ENCODE measurements around the gene TSHZ2.
"Not testable (repeated sequence)": the region's sequence is repeated elsewhere in the genome, so short reads cannot be mapped to it uniquely, and the experiment has no call there.

TSHZ2 gene

DNA sequence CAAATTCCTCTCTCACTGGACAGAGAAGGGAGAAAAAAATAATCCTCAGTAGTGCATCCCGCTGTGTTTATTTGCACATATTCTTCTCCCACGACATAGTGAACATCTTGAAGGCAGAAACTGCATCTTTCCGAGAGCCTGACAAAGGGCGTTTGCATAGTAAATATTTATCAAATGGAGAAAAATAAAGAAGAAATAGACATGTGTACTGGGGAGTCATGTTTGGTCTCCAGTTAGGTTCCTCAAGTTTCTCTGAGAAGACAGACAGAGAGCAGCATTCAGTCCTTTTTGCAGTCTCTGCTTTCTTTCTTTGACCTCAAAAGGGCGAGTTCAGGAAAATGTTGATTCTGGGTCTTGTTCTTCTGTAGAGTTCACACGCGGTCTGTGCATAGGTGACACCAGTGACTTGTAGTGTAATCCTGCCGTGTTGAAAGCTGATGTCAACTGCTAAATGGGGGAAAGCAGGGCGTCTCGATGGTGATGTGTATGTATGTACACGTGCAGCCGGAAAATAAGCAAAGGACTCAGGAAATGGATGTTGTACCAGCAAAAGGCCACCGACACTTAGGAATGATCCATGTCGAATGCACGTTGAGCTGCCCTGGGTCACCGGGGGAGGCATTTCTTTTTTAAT, 335.9 kb downstream of the TSHZ2 start:
- no peak for DNase-seq (ENCODE audit: low read depth in 2 of 2)

DNA sequence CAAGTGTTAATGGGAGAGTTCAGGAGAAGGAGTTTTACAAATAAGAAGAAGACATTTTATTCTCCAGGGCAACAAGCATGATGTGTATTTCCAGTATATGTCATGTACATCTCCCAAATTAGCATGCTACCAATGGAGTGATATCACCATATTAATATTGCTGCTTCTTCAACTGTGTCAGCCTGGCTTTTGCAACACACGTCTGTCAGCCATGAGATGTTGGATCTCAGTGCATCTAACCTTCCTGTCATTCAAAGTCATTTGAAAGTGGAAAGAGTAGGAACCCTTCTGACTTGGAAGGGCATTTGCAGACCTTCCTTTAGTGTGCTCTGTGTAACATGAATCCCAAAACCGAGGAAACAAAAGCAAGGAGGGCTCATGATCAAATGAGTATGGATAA, 337.4 kb downstream of the TSHZ2 start:
- no peak for DNase-seq (ENCODE audit: low read depth in 2 of 2)

DNA sequence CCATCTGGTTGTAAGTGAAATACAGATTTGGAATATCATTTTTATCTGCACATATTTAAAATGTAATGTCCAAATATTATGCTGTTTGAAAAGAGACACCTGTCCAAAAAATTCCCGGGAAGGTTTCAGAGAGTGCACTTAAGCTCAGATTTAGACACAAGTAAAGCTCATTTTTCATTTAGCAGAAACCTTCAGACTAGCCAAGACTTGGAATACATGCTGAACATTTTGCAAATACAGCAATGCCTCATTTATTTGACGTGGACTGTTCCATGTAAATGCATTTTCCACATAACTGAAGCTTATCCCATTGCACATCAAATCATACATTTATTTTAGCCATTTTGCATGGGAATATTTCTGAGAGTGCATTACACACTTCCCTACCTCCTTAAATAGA, 340.8 kb downstream of the TSHZ2 start:
- DNase-seq (ENCODE audit: low read depth in 2 of 2), result no peak

DNA sequence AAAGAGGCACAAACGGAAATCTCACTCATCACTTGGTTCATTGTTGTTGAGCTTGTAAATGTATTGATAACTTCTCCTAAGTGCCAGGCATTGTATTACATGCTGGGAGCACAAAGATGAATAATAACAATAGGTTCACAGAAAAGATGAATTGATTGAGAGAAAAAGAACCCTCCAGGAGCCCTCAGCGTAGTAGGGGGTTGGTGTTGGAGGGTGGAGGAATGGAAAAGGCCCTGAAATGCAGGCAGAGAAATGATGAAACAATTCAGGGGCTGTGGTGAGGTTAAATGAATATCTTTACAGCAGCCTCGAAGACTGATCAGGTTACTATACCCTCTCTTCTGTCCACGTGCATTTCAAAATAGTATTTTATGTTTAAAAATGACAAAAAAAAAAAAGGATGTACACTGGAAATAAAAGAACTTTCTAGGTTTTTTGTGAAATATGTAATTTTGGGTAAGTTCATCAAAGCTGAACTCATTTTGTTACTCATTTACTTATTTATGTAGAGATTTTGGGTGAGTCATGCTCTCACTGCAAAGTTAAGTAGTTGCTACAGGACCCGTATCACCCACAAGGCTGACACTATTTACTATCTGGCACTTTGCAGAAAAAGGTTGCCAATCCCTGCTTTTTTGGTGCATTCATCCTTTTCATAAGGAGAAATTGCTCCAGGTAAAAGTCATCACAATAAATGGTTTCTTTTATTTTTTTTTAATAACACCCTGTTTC, 344.2 kb downstream of the TSHZ2 start:
- DNase-seq (ENCODE audit: low read depth in 2 of 2), result no peak

DNA sequence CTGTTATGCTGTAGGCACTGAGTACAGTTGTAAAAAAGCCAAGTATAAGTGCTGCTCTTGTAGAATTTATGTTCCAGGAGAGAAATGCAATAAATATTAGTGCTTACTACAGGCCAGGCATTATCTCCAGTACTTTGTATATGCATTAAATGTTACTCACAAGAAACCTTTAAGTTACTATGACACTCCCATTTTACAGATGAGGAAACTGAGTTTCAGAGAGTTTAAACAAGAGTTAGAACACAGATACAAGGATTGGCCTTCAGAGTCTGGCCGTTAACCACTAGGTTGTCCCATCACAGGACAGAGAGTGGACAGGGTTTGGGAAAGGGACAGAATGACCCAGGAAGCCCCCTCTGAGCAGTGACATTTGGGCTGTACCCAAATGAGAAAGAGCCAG, 347.0 kb downstream of the TSHZ2 start:
- DNase-seq (ENCODE audit: low read depth in 2 of 2), result no peak

DNA sequence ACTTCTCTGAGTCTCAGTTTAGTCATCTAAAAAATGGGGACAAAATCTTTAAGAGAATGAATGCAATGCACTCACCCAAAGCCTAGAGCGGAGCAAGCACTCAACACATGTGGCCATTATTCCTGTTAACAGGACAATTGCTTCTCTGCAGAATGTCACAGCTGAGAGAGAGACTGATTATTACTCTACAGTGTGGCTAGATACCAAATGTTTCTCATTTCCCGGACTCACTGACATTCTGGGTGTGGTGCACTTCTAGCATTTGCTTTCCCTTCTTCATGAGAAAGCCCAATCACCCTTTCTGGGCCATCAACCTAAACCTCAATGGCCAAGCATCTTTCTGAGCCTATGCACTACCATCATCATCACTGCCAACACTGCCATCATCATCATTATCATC, 347.6 kb downstream of the TSHZ2 start:
- no peak for DNase-seq (ENCODE audit: low read depth in 2 of 2)

DNA sequence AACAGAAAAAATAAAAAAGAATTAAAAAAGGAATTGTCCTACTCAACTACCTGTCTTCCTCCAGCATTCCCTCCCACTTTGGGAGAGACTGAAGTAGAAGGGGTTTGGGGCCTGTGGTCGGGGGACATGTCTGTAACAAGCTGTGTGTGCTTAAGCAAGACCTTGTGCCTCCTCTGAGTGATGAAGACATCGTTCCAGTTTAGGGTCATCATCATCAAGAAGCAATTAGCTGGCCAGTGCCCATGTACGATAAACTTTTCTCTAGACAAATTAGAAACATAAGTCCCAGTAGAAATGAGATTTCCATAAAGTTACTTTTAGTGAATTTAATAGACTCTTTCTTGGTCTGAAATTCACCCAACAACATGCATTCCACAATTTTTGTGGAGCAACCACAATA, 348.5 kb downstream of the TSHZ2 start:
- DNase-seq (ENCODE audit: low read depth in 2 of 2), result no peak

DNA sequence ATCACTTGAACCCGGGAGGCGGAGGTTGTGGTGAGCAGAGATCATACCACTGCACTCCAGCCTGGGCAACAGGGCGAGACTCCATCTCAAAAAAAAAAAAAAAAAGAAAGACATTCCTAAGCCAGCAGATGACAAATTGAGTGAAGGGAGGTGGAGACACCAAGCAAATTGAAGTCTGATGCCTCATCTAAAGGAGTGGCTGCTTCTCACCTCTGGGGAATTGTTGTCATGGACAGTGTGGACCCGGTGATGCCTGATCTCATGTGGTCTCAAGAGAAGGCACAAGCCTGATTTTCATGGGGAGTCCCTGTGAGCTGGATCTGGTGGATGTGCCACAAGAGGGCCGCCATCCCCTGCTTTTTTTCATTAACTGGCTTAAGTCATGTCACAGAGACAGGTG, 349.4 kb downstream of the TSHZ2 start:
- no peak for DNase-seq (ENCODE audit: low read depth in 2 of 2)

DNA sequence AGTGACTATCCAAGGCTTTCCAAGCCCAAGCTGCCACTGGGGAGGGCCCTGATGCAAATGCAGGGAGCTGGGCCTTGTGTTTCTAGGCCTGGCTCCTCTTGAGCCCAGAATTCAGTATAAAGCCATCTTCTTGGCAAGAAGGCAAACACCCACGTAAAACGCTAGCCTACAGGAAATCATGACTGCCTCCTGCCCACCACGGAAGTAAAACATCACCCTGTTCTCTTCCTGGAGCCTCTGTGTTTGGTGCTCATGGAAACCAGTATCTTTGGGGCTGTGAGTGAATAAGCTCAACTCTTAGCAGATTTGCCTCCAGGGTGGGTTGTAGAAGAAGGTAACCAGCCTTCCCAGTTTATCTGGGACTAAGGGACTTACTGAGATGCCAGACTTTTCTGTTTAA, 350.5 kb downstream of the TSHZ2 start:
- peak in 1 of 2 donors; percentile 3 for DNase-seq (ENCODE audit: low read depth in 2 of 2)

DNA sequence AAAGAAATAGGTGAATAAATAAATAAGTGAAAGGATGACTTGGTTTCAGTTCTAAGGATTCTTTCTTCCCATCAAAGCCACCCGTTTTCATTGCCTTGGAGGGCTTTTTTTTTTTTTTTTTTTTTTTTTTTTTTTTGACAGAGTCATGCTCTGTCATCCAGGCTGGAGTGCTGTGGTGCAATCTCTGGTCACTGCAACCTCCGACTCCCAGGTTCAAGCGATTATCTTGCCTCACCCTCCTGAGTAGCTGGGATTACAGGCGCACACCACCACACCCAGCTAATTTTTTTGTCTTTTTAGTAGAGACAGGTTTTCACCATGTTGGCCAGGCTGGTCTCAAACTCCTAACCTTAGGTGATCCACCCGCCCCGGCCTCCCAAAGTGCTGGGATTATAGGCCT, 351.3 kb downstream of the TSHZ2 start:
- DNase-seq (ENCODE audit: low read depth in 2 of 2), result not testable (repeated sequence)

DNA sequence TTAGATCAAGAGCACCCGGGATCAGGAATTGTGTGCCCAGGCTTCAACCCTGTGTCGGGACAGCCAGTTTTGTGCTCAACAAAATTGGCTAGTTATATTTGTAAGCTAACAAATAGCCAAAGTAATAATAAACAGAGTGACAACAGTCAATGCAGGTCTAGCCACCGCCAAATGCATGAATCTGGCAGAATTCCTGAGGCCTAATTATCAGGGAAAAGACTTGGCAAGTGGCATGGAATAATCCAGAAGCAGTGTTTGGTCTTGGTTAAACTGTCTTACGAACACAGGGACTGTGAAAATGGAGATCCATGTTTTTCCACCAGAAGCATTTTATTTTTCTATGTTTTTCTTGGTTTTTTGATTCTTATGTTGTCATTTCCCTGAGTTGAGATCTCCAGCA, 352.7 kb downstream of the TSHZ2 start:
- no peak for DNase-seq (ENCODE audit: low read depth in 2 of 2)

DNA sequence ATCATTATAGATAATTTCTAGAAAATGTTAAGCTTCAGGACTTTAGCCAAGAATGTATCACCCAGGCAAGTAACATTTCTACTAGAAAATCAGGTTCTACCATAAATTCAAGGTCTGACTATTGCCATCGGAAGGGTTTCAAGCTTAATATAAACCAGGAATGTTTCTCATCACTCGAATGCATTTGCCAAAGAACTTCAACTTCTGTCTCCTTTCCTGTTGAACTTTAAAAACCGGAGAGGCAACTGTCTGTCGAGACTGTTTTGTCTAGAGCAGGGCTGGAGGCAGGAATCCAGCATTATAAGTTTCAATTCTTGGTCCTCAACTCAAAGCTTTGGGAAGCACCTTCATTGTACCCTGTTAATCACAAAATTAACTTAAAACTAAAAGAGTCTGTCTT, 356.8 kb downstream of the TSHZ2 start:
- no peak for DNase-seq (ENCODE audit: low read depth in 2 of 2)

DNA sequence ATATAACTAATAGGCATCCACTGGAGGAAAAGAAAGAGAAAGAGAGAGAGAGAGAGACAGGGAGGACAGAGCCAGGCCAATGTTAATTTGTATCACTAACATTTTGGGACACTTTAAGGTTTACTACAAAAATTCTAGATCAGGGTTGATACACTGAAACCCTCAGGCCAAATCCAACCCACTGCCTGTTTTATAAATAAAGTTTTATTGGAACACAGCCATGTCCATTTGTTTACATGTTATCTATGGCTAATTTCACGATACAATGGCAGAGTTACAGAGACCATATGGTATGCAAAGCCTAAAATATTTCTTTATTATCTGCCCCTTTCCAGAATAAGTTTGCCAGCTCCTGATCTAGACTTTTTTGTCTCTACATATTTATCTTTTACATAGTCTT, 357.6 kb downstream of the TSHZ2 start:
- no peak for DNase-seq (ENCODE audit: low read depth in 2 of 2)

DNA sequence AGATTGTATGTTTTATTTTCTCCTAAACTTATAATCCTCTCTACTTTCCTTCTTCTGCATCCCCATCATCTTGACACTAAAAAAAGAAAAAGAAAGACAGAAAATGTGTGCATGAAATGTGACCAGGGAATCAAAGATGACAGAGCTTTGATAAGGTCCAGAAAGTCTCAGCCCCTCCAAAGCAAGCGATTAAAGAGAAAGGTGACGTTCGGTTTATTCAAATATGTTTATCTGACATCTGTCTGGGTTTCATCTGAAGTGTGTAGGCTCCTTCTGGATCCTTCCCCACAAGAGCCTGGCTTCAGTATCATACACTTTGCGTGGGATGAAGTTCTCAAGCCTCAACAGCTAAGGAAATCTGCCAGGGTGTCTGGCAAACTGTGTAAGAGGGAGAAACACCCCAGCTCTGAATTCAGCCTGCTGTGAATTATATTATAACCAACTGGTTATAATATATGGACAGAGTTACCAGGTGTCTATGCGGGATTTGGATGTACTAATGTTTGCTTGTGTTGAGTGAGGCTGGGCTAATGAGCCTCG, 358.5 kb downstream of the TSHZ2 start:
- no peak for DNase-seq (ENCODE audit: low read depth in 2 of 2)

DNA sequence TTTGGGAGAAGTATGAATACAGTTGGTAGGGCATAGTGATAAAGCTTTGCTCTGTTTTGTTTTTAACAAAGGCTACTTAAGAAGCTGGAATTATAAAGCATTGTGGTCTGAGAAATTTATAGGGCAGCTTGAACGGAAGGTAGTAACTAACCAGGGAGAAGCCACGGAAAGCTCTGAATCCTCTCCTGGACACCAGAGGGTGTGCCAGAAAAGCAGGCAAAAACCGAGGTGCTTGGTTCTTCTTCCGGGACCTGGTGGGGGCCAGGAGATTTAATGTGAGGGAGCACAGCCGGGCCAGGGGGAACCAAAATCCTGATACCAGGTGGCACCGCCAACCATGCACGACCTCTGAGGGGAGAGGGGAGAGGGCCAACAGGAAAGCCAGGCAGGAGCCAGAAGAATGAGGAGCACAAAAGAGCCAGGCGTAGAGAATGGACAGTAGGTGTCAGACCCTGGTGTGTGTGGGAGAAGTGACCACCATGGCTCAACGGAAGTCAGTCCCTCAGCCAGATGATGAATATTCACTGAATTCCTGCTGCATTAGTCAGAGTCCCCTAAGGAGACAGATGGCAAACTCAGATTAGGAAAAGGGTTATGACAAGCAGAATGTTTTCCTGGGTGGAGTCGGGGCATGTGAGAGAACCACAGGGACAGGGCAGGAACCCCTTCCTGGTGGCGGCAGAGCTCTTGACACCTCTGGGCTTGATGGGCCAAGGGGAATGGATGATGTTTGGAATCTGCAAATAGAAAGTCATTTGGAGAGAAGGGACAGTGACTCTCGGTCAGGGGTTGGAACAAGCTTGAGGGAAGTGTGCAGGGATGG, 359.2 kb downstream of the TSHZ2 start:
- no peak for DNase-seq (ENCODE audit: low read depth in 2 of 2)

DNA sequence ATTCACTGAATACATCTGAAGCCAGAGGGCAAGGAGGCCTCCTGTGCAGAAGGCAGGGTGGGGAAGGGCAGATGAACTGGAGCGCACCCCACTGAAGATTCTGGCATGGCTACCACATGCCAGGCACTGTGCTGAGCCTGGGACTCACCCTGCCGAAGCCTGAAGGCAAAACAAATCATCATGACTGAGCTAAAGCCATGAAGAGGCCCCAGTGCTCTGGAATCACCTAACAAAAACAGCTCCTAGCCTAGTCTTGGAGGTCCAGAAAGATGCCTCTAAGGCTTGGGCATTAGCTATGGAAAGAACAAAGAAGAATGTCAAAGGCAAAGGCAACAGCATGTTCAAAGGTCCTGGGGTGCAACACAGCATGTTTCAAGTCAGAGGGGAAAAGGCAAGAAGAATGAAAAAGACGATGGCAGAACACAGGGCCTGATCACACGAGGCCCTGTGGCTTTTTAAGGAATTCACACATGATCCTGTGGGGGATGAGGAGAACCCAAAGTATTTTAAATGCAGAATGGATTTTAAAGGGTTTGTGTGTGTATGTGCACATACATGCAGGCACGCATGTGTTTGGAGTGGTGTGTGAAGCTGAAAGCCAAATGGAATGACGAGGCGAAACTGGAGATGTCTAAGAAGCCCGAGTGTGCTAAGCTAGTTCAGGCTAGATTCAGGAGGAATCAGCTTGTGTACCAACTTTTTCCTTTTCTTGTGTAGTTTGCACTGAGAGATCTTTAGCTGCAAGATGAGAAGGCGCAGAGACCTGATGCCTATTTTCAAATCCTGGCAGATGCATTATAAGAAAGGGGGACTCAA, 360.1 kb downstream of the TSHZ2 start:
- DNase-seq (ENCODE audit: low read depth in 2 of 2), result no peak

DNA sequence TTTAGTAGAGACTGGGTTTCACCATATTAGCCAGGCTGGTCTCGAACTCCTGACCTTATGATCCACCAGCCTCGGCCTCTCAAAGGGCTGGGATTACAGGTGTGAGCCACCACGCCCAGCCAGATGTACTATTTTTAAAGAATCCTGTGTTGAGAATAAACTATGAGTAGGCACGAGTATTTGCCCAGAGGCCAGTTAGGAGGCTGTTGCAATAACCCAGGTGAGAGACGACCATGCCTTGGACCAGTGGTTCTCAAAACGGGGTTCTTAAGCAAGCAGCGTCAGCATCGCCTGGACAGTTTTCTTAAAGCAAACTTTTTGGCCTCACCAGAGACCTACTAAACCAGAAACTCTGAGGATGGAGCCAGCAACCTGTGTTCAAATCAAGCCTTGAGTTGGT, 362.7 kb downstream of the TSHZ2 start:
- DNase-seq (ENCODE audit: low read depth in 2 of 2), result no peak

DNA sequence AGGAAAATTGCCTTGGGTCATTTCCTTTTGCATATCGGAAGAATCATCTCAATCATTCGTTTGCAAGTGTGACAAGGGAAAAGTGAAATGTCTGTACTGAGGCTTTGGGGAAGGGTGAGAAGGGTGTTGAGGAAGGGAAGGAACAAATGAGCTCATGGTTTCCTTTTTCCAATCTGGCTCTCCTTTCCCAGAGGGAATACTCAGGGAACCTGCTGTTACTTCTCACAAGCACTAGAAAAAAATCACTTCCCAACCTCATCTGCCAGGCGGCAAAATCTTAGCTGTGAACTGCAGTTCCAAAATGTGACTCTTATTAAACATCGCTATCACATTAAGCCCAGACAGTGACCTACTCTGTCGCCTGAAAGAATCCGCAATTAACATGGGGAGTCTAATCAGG, 363.4 kb downstream of the TSHZ2 start:
- DNase-seq (ENCODE audit: low read depth in 2 of 2), result no peak

DNA sequence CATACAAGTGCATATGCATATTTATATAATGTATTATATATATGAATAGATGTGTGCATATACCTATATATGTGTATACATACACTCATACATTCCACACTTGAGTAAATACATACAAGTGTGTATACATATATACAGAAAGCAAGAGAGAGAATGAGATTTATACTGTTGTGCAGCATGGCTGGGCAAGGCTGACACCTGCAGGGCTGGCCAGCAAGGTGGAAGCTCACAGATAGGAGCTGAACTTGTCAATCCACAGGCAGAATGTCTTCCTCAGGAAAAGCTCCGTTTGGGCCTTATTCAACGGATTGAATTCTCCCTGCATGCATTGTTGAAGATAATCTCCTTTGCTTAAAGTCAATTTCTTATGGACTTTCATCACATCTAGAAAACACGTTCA, 364.7 kb downstream of the TSHZ2 start:
- no peak for DNase-seq (ENCODE audit: low read depth in 2 of 2)

DNA sequence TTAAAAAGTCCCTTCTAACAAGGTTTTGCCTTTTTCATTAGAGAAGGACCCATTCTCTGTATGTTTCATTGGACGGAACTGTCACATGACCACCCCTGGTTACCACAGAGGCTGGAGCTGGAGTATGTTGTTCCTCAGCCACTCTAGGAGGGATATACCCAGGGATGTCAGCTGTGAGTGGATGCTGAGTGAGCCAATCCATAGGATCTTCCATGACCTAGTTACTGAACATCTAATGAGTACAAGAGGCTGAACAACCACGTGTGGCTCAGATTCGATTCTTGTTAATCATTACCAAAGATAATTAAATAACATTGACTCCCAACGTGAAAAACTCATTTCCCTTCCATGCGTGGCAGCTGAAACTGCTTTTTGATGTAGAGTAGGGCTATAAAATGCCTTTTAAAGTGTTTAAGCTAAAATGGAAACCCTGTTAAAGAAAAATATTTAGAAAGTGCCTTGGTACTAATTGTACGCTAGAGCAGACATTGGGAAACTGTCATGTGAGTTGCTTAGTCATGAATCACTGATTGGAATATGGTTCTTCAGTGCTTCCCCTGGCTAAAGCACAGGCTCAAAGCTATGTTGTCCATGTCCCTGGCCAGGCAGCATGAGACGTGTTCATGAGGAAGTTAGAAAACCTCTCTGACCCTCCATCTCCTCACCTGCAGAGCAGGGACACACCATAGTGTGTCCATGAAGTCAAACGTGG, 365.4 kb downstream of the TSHZ2 start:
- DNase-seq (ENCODE audit: low read depth in 2 of 2), result no peak

DNA sequence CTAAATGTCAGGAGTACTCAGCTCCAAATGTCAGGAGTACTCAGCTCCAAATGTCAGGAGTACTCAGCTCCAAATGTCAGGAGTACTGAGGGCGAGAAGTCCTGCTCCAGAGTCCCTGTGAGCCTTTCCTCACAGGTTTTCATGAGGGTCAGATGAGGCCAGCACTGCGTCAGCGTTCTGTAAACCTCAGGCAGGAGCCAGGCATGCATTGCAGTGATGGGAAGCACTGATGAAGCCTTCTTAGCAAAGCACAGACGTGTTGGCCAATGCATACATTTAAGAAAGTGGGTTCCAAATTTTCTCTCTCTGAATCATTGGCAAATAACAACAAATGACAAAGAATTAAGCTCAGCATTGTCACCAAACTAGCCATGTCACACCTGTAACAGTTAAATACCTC, 366.6 kb downstream of the TSHZ2 start:
- DNase-seq (ENCODE audit: low read depth in 2 of 2), result no peak

All from activated CD4-positive, alpha-beta T cell treated with anti-CD3 and anti-CD28 coated beads for 24 hours (primary cell).